ENCODE measurements around the gene OBSCN.

- no peak for TF ChIP-seq CTCF (IDR thresholded peaks at IDR 0.05)
- no peak for TF ChIP-seq POLR2A (IDR thresholded peaks at IDR 0.05)
Measured at GRCh38 chr1:228205526-228206436, 2.1 kb upstream of the OBSCN start.

Data from heart left ventricle (tissue), 13 donors.